GM12878 (cell line): ENCODE results near the gene KLHL7. TPM values are rescaled to one million over a fixed set of nuclear protein-coding genes. Genes with fewer than 3 reads are reported as not detected.

Experiments used
- CBFB ChIP-seq: IDR thresholded peaks from 2 replicates; pipeline ENCODE4 v1.6.1; 2016; ENCODE audit warnings: antibody characterized with exemption, low read depth
- CTCF ChIP-seq, 3 experiments: IDR thresholded peaks in 2 of 3; conservative IDR thresholded peaks in 1 of 3; 2 replicates each; pipeline ENCODE4 v1.5.1; 2011; ENCODE audit warnings: low read depth in 3 of 3, low read length in 3 of 3, mild to moderate bottlenecking in 3 of 3, control low read depth in 2 of 3, moderate library complexity in 2 of 3, inconsistent platforms in 1 of 3, mixed read lengths in 1 of 3; ENCODE audit not compliant: control insufficient read depth in 2 of 3, insufficient read depth in 1 of 3; ENCODE audit errors: extremely low read depth in 1 of 3
- HCFC1 ChIP-seq: fragments of 150-350 bp; IDR thresholded peaks from 2 replicates; pipeline ENCODE4 v1.6.1; 2014; ENCODE audit warnings: low read length
- IRF5 ChIP-seq: fragments of 450-650 bp; IDR thresholded peaks from 2 replicates; pipeline ENCODE4 v1.6.1; 2017; ENCODE audit warnings: borderline replicate concordance
- MLLT1 ChIP-seq: fragments of 450-650 bp; IDR thresholded peaks from 2 replicates; pipeline ENCODE4 v1.6.1; 2016; ENCODE audit warnings: mild to moderate bottlenecking
- MYC ChIP-seq: IDR thresholded peaks from 2 replicates; pipeline ENCODE4 v1.6.1; 2011; ENCODE audit warnings: mild to moderate bottlenecking, low read length, moderate library complexity, inconsistent platforms; ENCODE audit not compliant: insufficient read depth, insufficient replicate concordance, insufficient read length, severe bottlenecking
- PBX3 ChIP-seq: IDR thresholded peaks from 2 replicates; pipeline ENCODE4 v1.6.1; 2011; ENCODE audit warnings: mild to moderate bottlenecking, low read depth, low read length, moderate library complexity; ENCODE audit not compliant: insufficient replicate concordance
- RELA ChIP-seq: fragments of 450-650 bp; IDR thresholded peaks from 2 replicates; pipeline ENCODE4 v1.8.0; 2014; ENCODE audit warnings: borderline replicate concordance; ENCODE audit not compliant: partially characterized antibody
- USF1 ChIP-seq: IDR thresholded peaks from 2 replicates; pipeline ENCODE4 v1.6.1; 2011; ENCODE audit warnings: borderline replicate concordance, low read depth, mild to moderate bottlenecking, moderate library complexity, mixed read lengths, low read length; ENCODE audit not compliant: insufficient read depth; ENCODE audit errors: extremely low read length
- polyA plus RNA-seq, 11 experiments: library from polyadenylated mRNA; depleted of rRNA in 4 of 11; unstranded in 6 of 11; stranded (reverse) in 5 of 11; fragments of >200 nt; fragmentation: Nextera tagmentation in 4 of 11; fragmentation: Illumina TruSeq in 1 of 11; extraction: Ambion mirVana in 4 of 11; extraction: Trizol in 1 of 11; gene quantifications; 1 replicate in 1 of 11; 2 replicates in 10 of 11; pipeline versions ENCODE4 v1.2.1 to v1.2.3, GENCODE V29; 2011 to 2016; ENCODE audit warnings: inconsistent platforms in 2 of 11, missing spikeins in 2 of 11, low read depth in 1 of 11
- total RNA-seq, 4 experiments: library from RNA; depleted of rRNA in 3 of 4; stranded (reverse); fragments of >200 nt in 3 of 4; fragmentation: Illumina TruSeq in 1 of 4; extraction: Trizol in 1 of 4; gene quantifications; 2 replicates each; pipeline versions ENCODE4 v1.2.1 to v1.2.3, GENCODE V29; 2013 to 2021

KLHL7 gene
- total and polyA plus RNA-seq, 10 of the 15 experiments (the other 5 are each of a cell fraction or from before 2014, with no cell fraction given): 6.4 to 38.7 (median 20.9) TPM

- TF ChIP-seq MYC (no peak), USF1 (no peak), RELA (no peak), HCFC1 (no peak), CTCF (IDR thresholded peaks at IDR 0.05 in 2 of 3, conservative IDR thresholded peaks at IDR 0.05 in 1 of 3; ENCODE audit: control insufficient read depth in 2 of 3, extremely low read depth in 1 of 3, insufficient read depth in 1 of 3, low read depth in 3 of 3, low read length in 3 of 3) (no peak), IRF5 (no peak), MLLT1 (no peak), PBX3 (no peak), CBFB (no peak)
Measured at GRCh38 chr7:23214938-23215337, 109.4 kb downstream of the KLHL7 start (continued).
